SK-N-SH treated with all-trans-retinoic acid at 6 μM for 48 hours (cell line): ENCODE measurements around the gene HERC2.
"Not testable (repeated sequence)": the region's sequence is repeated elsewhere in the genome, so short reads cannot be mapped to it uniquely, and the experiment has no call there.

Experiments
- ARNTL ChIP-seq: fragments of 450-650 bp; formaldehyde crosslinking; IDR thresholded peaks from 2 replicates; pipeline ENCODE4 v1.5.0; 2020; ENCODE audit warnings: low read depth, mild to moderate bottlenecking, moderate library complexity, borderline replicate concordance
- BACH2 ChIP-seq: fragments of 250-450 bp; sonication (Bioruptor Pico); IDR thresholded peaks from 2 replicates; pipeline ENCODE4 v1.9.0; 2021; ENCODE audit warnings: mild to moderate bottlenecking, borderline replicate concordance
- CSRNP3 ChIP-seq: fragments of 250-450 bp; sonication (Bioruptor Pico); IDR thresholded peaks from 2 replicates; pipeline ENCODE4 v1.5.1; 2021; ENCODE audit warnings: mild to moderate bottlenecking, moderate library complexity
- ESRRG ChIP-seq: fragments of 250-450 bp; sonication (Bioruptor Pico); IDR thresholded peaks from 2 replicates; pipeline ENCODE4 v1.6.1; 2021; ENCODE audit warnings: mild to moderate bottlenecking
- OSR1 ChIP-seq: fragments of 250-450 bp; sonication (Bioruptor Pico); IDR thresholded peaks from 2 replicates; pipeline ENCODE4 v1.8.0; 2022; ENCODE audit warnings: moderate library complexity, mild to moderate bottlenecking, inconsistent platforms
- PATZ1 ChIP-seq: fragments of 250-450 bp; sonication (Bioruptor Pico); IDR thresholded peaks from 2 replicates; pipeline ENCODE4 v1.8.0; 2020; ENCODE audit warnings: mild to moderate bottlenecking, moderate library complexity, borderline replicate concordance
- POU6F1 ChIP-seq: fragments of 250-450 bp; sonication (Bioruptor Pico); IDR thresholded peaks from 2 replicates; pipeline ENCODE4 v1.8.0; 2021; ENCODE audit warnings: low read depth, mild to moderate bottlenecking, moderate library complexity, borderline replicate concordance
- RARB ChIP-seq: fragments of 250-450 bp; sonication (Bioruptor Pico); IDR thresholded peaks from 2 replicates; pipeline ENCODE4 v1.8.0; 2021; ENCODE audit warnings: mild to moderate bottlenecking, moderate library complexity
- ZC3H10 ChIP-seq: fragments of 250-450 bp; sonication (Bioruptor Pico); IDR thresholded peaks from 2 replicates; pipeline ENCODE4 v1.5.1; 2021; ENCODE audit warnings: mild to moderate bottlenecking, moderate library complexity
- ZFP30 ChIP-seq: fragments of 450-650 bp; formaldehyde crosslinking; IDR thresholded peaks from 2 replicates; pipeline ENCODE4 v1.5.0; 2022; ENCODE audit warnings: mild to moderate bottlenecking, moderate library complexity
- ZNF565 ChIP-seq: fragments of 450-650 bp; formaldehyde crosslinking; conservative IDR thresholded peaks from 2 replicates; pipeline ENCODE4 v1.5.0; 2020; ENCODE audit warnings: low read depth, mild to moderate bottlenecking, moderate library complexity
- ZNF70 ChIP-seq: fragments of 450-650 bp; formaldehyde crosslinking; IDR thresholded peaks from 2 replicates; pipeline ENCODE4 v1.5.0; 2020; ENCODE audit warnings: mild to moderate bottlenecking, moderate library complexity
- ZNF8 ChIP-seq: fragments of 450-650 bp; formaldehyde crosslinking; IDR thresholded peaks from 2 replicates; pipeline ENCODE4 v1.5.0; 2020; ENCODE audit warnings: mild to moderate bottlenecking, moderate library complexity

GRCh38 chr15:28227303-28227702 lies 94.7 kb downstream of the HERC2 start:
- not testable (repeated sequence) for TF ChIP-seq OSR1 (CRISPR knock-in tag); ESRRG; POU6F1; PATZ1; ZNF8 (CRISPR knock-in tag); RARB (CRISPR knock-in tag); ARNTL (CRISPR knock-in tag); ZNF70 (CRISPR knock-in tag); BACH2 (CRISPR knock-in tag); ZFP30 (CRISPR knock-in tag); CSRNP3 (CRISPR knock-in tag); ZC3H10 (CRISPR knock-in tag); ZNF565 (CRISPR knock-in tag)
